HG02571 (cell line): ENCODE data around the gene CUL1.

Experiments used
- ATAC-seq: cut with Tn5 transposase; IDR thresholded peaks from one replicate; pipeline ENCODE4 v1.9.1; 2021; ENCODE audit warnings: mild to moderate bottlenecking, moderate library complexity; ENCODE audit not compliant: unreplicated experiment

The CUL1 gene

GRCh38 chr7:148802101-148802493, 103.4 kb downstream of the CUL1 start:
- ATAC-seq, result no peak

GRCh38 chr7:148803094-148803493, 104.4 kb downstream of the CUL1 start:
- ATAC-seq, result no peak

- no peak for ATAC-seq
Observed at GRCh38 chr7:148804343-148805235, 105.9 kb downstream of the CUL1 start.

- ATAC-seq, result no peak
Observed at GRCh38 chr7:148806187-148806586, 107.5 kb downstream of the CUL1 start.

- no peak for ATAC-seq
Observed at GRCh38 chr7:148807436-148807835, 108.7 kb downstream of the CUL1 start.

- ATAC-seq, result no peak
Observed at GRCh38 chr7:148809856-148810255, 111.2 kb downstream of the CUL1 start.

GRCh38 chr7:148811892-148812291, 113.2 kb downstream of the CUL1 start:
- no peak for ATAC-seq

- no peak for ATAC-seq
Observed at GRCh38 chr7:148813890-148814289, 115.2 kb downstream of the CUL1 start.

GRCh38 chr7:148814922-148815559, 116.3 kb downstream of the CUL1 start:
- no peak for ATAC-seq

- no peak for ATAC-seq
Observed at GRCh38 chr7:148815612-148816011, 116.9 kb downstream of the CUL1 start.

- ATAC-seq, result no peak
Observed at GRCh38 chr7:148819697-148820360, 121.1 kb downstream of the CUL1 start.

- ATAC-seq, result no peak
Observed at GRCh38 chr7:148821422-148821821, 122.7 kb downstream of the CUL1 start.

GRCh38 chr7:148824864-148825263, 126.2 kb downstream of the CUL1 start:
- no peak for ATAC-seq

- no peak for ATAC-seq
Observed at GRCh38 chr7:148825338-148825737, 126.6 kb downstream of the CUL1 start.

GRCh38 chr7:148828965-148829364, 130.3 kb downstream of the CUL1 start:
- no peak for ATAC-seq

- ATAC-seq, result no peak
Observed at GRCh38 chr7:148830897-148831692, 132.4 kb downstream of the CUL1 start.

GRCh38 chr7:148831782-148832181, 133.1 kb downstream of the CUL1 start:
- ATAC-seq, result no peak

- ATAC-seq, result no peak
Observed at GRCh38 chr7:148834605-148835004, 135.9 kb downstream of the CUL1 start.

GRCh38 chr7:148835854-148836253, 137.2 kb downstream of the CUL1 start:
- ATAC-seq, result no peak

- no peak for ATAC-seq
Observed at GRCh38 chr7:148838905-148839304, 140.2 kb downstream of the CUL1 start.
